CD4-positive, alpha-beta T cell treated with Interleukin-15 for 4 hours (primary cell): ENCODE results near the gene PACRG.
"Not testable (repeated sequence)": the region's sequence is repeated elsewhere in the genome, so short reads cannot be mapped to it uniquely, and the experiment has no call there.

Experiments
- DNase-seq: peaks from one replicate; pipeline ENCODE4 v3.0.0-alpha.2; 2020; ENCODE audit warnings: low spot score

Gene PACRG

GRCh38 chr6:162727322-162728182 lies at the start of gene PACRG, which contains the start of gene PRKN:
PACRG (plus strand) TSS chr6:162727974.
PRKN (minus strand) TSS chr6:162727766.
- peak; percentile 98 for DNase-seq

- DNase-seq: not testable (repeated sequence)
Measured at GRCh38 chr6:162678896-162679295, 48.9 kb upstream of the PACRG start.

GRCh38 chr6:162679681-162680080 lies 48.1 kb upstream of the PACRG start:
- DNase-seq: no peak

DNA sequence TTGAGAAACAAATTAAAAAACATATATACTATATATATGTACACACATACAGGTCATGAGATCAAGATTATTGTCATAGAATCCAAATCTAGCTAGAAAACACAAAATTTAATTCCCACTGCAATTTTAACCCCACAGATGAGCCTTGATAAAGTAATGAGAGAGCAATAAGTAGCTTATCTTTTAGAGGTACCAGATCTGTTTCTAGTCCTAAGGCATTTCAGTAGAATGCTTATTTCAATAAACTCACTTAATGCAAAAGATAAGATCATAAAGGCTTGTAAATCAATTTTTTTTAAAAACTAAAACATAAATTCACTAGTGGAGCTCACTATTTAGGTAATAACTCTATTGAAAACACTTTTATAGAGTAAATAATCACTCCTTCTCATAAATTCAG lies 47.4 kb upstream of the PACRG start:
- DNase-seq: no peak

GRCh38 chr6:162680871-162681270 lies 46.9 kb upstream of the PACRG start:
- no peak for DNase-seq

- no peak for DNase-seq
Measured at GRCh38 chr6:162681447-162681846, 46.3 kb upstream of the PACRG start.

- no peak for DNase-seq
Measured at GRCh38 chr6:162683135-162683534, 44.6 kb upstream of the PACRG start.

GRCh38 chr6:162684052-162684451 lies 43.7 kb upstream of the PACRG start:
- no peak for DNase-seq

DNA sequence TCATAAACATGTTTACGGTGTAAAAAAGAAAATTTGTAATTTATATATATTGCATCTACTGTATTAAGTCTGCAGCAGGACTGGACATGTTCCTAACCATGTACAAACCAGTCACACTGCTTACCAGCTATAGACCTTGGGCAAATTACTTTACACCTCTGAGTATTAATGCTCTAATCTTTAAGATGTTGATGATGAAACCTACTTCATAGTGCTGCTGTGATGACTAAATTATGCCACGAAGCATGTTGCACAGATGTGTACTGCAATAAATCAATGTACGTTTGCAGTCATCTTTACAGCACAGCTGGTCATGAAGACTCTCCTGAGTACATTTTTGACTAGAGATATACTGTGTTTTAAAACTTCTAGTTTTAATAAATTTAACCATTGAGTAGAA lies 42.8 kb upstream of the PACRG start:
- no peak for DNase-seq

GRCh38 chr6:162685586-162685985 lies 42.2 kb upstream of the PACRG start:
- no peak for DNase-seq

GRCh38 chr6:162688751-162689345 lies 38.9 kb upstream of the PACRG start:
- no peak for DNase-seq

DNA sequence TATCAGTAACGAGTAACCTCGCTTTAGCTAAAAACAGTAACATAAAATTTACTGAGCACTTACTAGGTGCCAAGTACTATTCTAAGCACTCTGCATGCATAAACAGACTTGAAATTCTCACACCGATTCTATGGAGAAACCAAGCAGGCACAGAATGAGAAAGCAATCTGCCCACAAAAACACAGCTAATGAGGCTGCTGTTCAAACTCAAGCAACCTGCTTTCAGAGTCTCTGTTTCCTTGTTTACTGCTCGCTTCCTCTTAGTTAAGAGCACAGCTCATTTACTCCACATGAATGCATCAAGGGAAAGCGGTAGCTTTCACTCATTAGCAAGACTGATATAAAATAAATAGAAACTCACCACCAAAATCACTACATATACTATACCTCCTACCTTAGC lies 37.6 kb upstream of the PACRG start:
- DNase-seq: no peak

DNA sequence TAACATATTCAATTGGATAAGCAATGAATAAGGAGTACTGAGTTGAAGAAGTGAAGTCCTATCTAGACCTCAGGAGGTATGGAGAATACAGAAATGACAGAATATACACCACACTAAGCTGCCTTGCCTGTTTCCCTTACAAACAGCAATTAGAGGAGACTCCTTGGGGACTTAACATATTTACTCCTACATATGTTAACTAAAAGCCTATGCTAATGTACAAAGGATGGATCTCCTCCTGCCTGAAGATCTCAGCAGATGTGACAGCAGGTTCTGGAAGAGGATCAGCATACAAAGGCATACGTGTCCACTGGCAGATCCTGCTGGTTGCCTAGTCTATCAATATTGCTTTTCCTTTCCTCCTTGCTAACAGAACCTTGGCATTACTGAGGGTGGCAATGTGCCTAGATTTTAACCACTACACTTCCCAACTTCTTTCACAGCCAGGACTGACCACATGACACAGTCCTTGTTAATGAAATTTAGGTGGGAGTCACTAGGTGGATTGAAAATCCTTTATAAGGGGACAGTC lies 29.8 kb upstream of the PACRG start:
- DNase-seq: no peak

DNA sequence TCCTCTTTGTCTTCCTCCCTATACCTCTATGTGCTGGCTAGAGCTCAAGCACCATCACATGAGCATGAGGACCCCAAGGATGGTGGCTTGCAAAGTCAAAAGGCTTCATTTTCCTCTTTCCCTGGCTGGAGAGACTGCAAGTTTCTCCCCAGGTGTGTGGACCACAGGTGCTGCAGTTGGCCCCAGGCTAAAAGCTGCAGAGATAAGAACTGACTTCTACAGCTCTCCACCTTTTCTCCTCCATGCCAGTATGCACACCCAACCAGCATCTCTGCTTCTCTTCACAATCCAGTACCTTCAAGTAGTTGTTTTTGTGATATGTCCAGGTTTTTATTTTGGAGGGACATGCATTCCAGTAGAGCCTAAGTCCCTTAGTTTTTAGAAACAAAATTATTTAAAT lies 29.3 kb upstream of the PACRG start:
- no peak for DNase-seq

DNA sequence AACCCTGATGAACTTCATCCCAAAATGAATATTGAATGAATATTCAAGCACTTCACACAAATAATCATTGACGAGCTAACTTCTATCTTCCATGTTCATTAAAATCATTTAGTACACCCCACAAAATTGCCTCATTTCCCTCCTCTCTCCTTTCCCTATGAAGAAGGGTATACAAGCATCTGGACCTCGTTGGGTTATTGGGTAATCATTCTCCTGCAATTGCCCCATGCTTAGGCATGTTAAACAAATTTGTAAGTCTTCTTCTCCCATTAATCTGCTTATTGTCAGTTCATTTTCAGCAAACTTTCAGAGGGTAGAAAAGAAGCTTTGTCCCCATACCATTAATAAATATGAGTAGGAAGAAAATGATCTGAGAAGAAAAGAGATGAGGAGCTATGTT lies 27.8 kb upstream of the PACRG start:
- no peak for DNase-seq

GRCh38 chr6:162700966-162701365 lies 26.8 kb upstream of the PACRG start:
- no peak for DNase-seq

- DNase-seq: no peak
Measured at GRCh38 chr6:162701551-162701950, 26.2 kb upstream of the PACRG start.

GRCh38 chr6:162702446-162702845 lies 25.3 kb upstream of the PACRG start:
- no peak for DNase-seq

DNA sequence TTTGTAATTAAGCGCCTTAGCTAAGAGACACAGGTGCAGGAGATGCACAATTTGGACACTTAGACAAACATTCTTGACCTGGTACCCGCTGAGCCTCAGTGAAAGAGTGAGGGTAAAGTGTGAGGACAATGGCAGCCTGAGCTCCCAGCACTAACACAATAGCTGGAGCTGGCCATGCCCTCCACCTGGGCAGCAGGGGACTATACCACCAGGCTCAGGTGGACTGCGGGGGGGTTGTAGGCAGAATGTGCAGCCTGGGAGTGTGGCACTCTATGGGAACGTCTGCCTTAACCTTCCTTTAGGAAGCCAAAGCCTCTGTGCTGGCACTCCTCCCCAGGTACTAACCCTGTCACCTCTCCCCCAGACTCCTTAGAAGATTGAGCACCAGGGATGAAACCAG lies 23.8 kb upstream of the PACRG start:
- DNase-seq: no peak

DNA sequence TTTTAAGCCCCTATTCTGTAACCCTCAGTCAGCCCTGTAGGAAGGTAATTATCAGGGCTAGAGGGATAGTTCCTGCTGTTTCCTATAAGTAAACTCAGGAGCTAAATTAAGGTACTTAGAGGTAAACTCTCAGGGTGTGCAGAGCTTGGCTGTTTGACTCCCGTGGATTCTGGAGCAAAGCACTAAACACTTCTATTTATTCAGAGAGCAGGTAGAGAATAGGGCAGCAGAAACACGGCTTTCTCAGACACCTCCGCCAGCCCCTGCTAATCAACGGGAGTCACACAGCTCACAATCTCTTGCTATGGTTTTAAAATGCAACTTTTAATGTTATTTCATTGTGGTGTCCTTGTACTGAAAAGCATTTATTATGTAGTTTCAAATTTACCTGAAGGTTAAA lies 22.0 kb upstream of the PACRG start:
- DNase-seq: no peak

GRCh38 chr6:162706232-162706631 lies 21.5 kb upstream of the PACRG start:
- no peak for DNase-seq

DNA sequence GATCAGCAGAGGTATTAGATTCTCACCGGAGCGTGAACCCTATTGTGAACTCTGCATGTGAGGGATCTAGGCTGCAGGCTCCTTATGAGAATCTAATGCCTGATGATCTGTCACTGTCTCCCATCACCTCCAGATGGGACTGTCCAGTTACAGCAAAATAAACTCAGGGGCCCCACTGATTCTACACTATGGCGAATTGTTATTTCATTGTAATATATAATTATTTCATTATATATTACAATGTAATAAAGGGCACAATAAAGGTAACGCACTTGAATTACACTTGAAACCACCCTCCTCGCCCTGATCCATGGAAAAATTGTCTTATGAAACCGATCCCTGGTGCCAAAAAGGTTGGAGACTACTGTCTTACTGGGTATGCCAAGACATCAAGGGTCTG lies 18.8 kb upstream of the PACRG start:
- DNase-seq: no peak

GRCh38 chr6:162709431-162709830 lies 18.3 kb upstream of the PACRG start:
- no peak for DNase-seq
